HEK293 (cell line): ENCODE results near the gene ZSWIM6.

ENCODE experiments used
- CTCF ChIA-PET: fragments of 350-600 bp; formaldehyde crosslinking; extraction: SDS; loops from one replicate; lab custom pipeline; 2021; ENCODE audit warnings: antibody characterized with exemption; lab: Yijun Ruan, JAX
- POLR2A ChIA-PET: fragments of 300-600 bp; formaldehyde crosslinking; extraction: SDS; loops from one replicate; lab custom pipeline; 2020; ENCODE audit warnings: antibody characterized with exemption, inconsistent platforms; lab: Yijun Ruan, JAX
- H3K27ac ChIP-seq: fragments of 200-500 bp; sonication (Bioruptor generic); 2 replicates; pipeline ENCODE4 v1.5.1; 2014; ENCODE audit warnings: low read depth, low read length, control low read depth, inconsistent platforms; ENCODE audit errors: extremely low read depth
- H3K36me3 ChIP-seq, 2 experiments: fragments of 200-500 bp in 1 of 2; sonication (Bioruptor generic) in 1 of 2; 1 replicate in 1 of 2; 2 replicates in 1 of 2; pipeline ENCODE4 v1.5.1; 2014 to 2017; ENCODE audit warnings: inconsistent platforms in 2 of 2, low read length in 2 of 2; ENCODE audit not compliant: control insufficient read depth in 2 of 2, insufficient read depth in 1 of 2
- H3K4me1 ChIP-seq: fragments of 200-500 bp; sonication (Bioruptor generic); 2 replicates; pipeline ENCODE4 v1.5.1; 2014; ENCODE audit warnings: mild to moderate bottlenecking, low read length, inconsistent platforms; ENCODE audit not compliant: control insufficient read depth, insufficient read depth
- H3K4me3 ChIP-seq: 2 replicates; pipeline ENCODE4 v1.5.1; 2011; ENCODE audit warnings: low read depth, mild to moderate bottlenecking, control low read depth, low read length, moderate library complexity
- H3K9me3 ChIP-seq: fragments of 200-500 bp; sonication (Bioruptor generic); 2 replicates; pipeline ENCODE4 v1.5.1; 2014; ENCODE audit warnings: low read depth, low read length, inconsistent platforms; ENCODE audit not compliant: control insufficient read depth, insufficient read depth
- CTCF ChIP-seq: fragments of 450-650 bp; formaldehyde crosslinking; IDR thresholded peaks from 2 replicates; pipeline ENCODE4 v1.5.1; 2016; ENCODE audit warnings: missing biosample characterization, missing genetic modification characterization
- GLI4 ChIP-seq: fragments of 450-650 bp; formaldehyde crosslinking; IDR thresholded peaks from 2 replicates; pipeline ENCODE4 v1.5.1; 2016; ENCODE audit warnings: missing biosample characterization, missing genetic modification characterization
- OVOL3 ChIP-seq: fragments of 450-650 bp; formaldehyde crosslinking; IDR thresholded peaks from 2 replicates; pipeline ENCODE4 v1.5.1; 2016; ENCODE audit warnings: missing biosample characterization, missing genetic modification characterization
- PRDM6 ChIP-seq: fragments of 450-650 bp; formaldehyde crosslinking; IDR thresholded peaks from 2 replicates; pipeline ENCODE4 v1.5.1; 2017; ENCODE audit warnings: missing biosample characterization, missing genetic modification characterization
- REPIN1 ChIP-seq: fragments of 450-650 bp; formaldehyde crosslinking; IDR thresholded peaks from 2 replicates; pipeline ENCODE4 v1.5.1; 2017; ENCODE audit warnings: missing biosample characterization, missing genetic modification characterization, low read depth
- SP3 ChIP-seq: fragments of 450-650 bp; formaldehyde crosslinking; IDR thresholded peaks from 2 replicates; pipeline ENCODE4 v1.5.1; 2016; ENCODE audit warnings: missing biosample characterization, missing genetic modification characterization
- TSHZ1 ChIP-seq: fragments of 450-650 bp; formaldehyde crosslinking; IDR thresholded peaks from 2 replicates; pipeline ENCODE4 v1.5.1; 2016; ENCODE audit warnings: missing biosample characterization, missing genetic modification characterization, borderline replicate concordance
- ZNF121 ChIP-seq: fragments of 450-650 bp; formaldehyde crosslinking; IDR thresholded peaks from 2 replicates; pipeline ENCODE4 v1.5.1; 2016; ENCODE audit warnings: missing biosample characterization, missing genetic modification characterization
- ZNF174 ChIP-seq: fragments of 450-650 bp; formaldehyde crosslinking; IDR thresholded peaks from 2 replicates; pipeline ENCODE4 v1.5.0; 2017; ENCODE audit warnings: missing biosample characterization, mild to moderate bottlenecking, missing genetic modification characterization
- ZNF202 ChIP-seq: fragments of 450-650 bp; formaldehyde crosslinking; IDR thresholded peaks from 2 replicates; pipeline ENCODE4 v1.5.1; 2016; ENCODE audit warnings: missing biosample characterization, missing genetic modification characterization, borderline replicate concordance
- ZNF214 ChIP-seq: fragments of 450-650 bp; formaldehyde crosslinking; IDR thresholded peaks from 2 replicates; pipeline ENCODE4 v1.5.1; 2017; ENCODE audit warnings: missing biosample characterization, mild to moderate bottlenecking, missing genetic modification characterization, borderline replicate concordance
- ZNF266 ChIP-seq: fragments of 450-650 bp; formaldehyde crosslinking; IDR thresholded peaks from 2 replicates; pipeline ENCODE4 v1.5.1; 2016; ENCODE audit warnings: missing biosample characterization, missing genetic modification characterization, low read depth
- ZNF335 ChIP-seq: fragments of 450-650 bp; formaldehyde crosslinking; conservative IDR thresholded peaks from 2 replicates; pipeline ENCODE4 v1.5.1; 2016; ENCODE audit warnings: missing biosample characterization, missing genetic modification characterization
- ZNF426 ChIP-seq: fragments of 450-650 bp; formaldehyde crosslinking; IDR thresholded peaks from 2 replicates; pipeline ENCODE4 v1.5.1; 2017; ENCODE audit warnings: missing biosample characterization, missing genetic modification characterization, mild to moderate bottlenecking, inconsistent platforms, moderate library complexity
- ZNF518A ChIP-seq: fragments of 450-650 bp; formaldehyde crosslinking; conservative IDR thresholded peaks from 2 replicates; pipeline ENCODE4 v1.5.1; 2016; ENCODE audit warnings: low read depth, missing biosample characterization, missing genetic modification characterization
- ZNF555 ChIP-seq: fragments of 450-650 bp; formaldehyde crosslinking; conservative IDR thresholded peaks from 2 replicates; pipeline ENCODE4 v1.5.1; 2017; ENCODE audit warnings: missing biosample characterization, mild to moderate bottlenecking, missing genetic modification characterization, inconsistent platforms
- ZNF623 ChIP-seq: fragments of 450-650 bp; formaldehyde crosslinking; IDR thresholded peaks from 2 replicates; pipeline ENCODE4 v1.5.1; 2016; ENCODE audit warnings: missing biosample characterization, missing genetic modification characterization
- ZSCAN16 ChIP-seq: fragments of 450-650 bp; formaldehyde crosslinking; IDR thresholded peaks from 2 replicates; pipeline ENCODE4 v1.5.1; 2016; ENCODE audit warnings: missing biosample characterization, missing genetic modification characterization

ZSWIM6 gene

GRCh38 chr5:61587125-61587524 lies 255.1 kb downstream of the ZSWIM6 start (continued):
- TF ChIP-seq ZNF518A (tag by site-specific recombination) (no peak), OVOL3 (tag by site-specific recombination) (no peak), REPIN1 (tag by site-specific recombination) (no peak), ZNF121 (tag by site-specific recombination) (no peak), ZSCAN16 (tag by site-specific recombination) (no peak), GLI4 (tag by site-specific recombination) (no peak), ZNF214 (tag by site-specific recombination) (no peak)

GRCh38 chr5:61588216-61588615 lies 256.2 kb downstream of the ZSWIM6 start:
- Histone ChIP-seq H3K4me1 (no peaks in the 10 kb centered on the region), H3K27ac (no peak overlapping the region), H3K36me3 (no peaks in the 10 kb centered on the region), H3K4me3 (no peak overlapping the region), H3K9me3 (no peaks in the 10 kb centered on the region)
- CTCF ChIA-PET: no interaction called here
- no peak for TF ChIP-seq SP3 (tag by site-specific recombination)
- POLR2A ChIA-PET: no interaction called here

GRCh38 chr5:61589946-61590345 lies 257.9 kb downstream of the ZSWIM6 start:
- ChIA-PET POLR2A (no interaction called here), CTCF (no interaction called here)
- H3K4me1 ChIP-seq: no peaks in the 10 kb centered on the region
- no peaks in the 10 kb centered on the region for H3K9me3 ChIP-seq
- TF ChIP-seq PRDM6 (no peak), TSHZ1 (tag by site-specific recombination) (no peak), ZNF623 (tag by site-specific recombination) (no peak), ZNF426 (no peak), ZNF266 (tag by site-specific recombination) (no peak), ZNF202 (tag by site-specific recombination) (no peak), ZNF335 (tag by site-specific recombination) (no peak), ZNF555 (tag by site-specific recombination) (no peak), ZNF174 (no peak), CTCF (tag by site-specific recombination) (no peak), REPIN1 (tag by site-specific recombination) (no peak)
- H3K36me3 ChIP-seq: no peaks in the 10 kb centered on the region
- no peak overlapping the region for H3K4me3 ChIP-seq
- H3K27ac ChIP-seq: no peak overlapping the region
